ENCODE data around the gene FOXE3. TPM values are rescaled to one million over a fixed set of nuclear protein-coding genes. Genes with fewer than 3 reads are reported as not detected.

Gene FOXE3
- total and polyA plus RNA-seq, 2 of the 4 experiments (the other 2 are of a cell fraction) = 0.12 TPM; not detected in 1

DNA sequence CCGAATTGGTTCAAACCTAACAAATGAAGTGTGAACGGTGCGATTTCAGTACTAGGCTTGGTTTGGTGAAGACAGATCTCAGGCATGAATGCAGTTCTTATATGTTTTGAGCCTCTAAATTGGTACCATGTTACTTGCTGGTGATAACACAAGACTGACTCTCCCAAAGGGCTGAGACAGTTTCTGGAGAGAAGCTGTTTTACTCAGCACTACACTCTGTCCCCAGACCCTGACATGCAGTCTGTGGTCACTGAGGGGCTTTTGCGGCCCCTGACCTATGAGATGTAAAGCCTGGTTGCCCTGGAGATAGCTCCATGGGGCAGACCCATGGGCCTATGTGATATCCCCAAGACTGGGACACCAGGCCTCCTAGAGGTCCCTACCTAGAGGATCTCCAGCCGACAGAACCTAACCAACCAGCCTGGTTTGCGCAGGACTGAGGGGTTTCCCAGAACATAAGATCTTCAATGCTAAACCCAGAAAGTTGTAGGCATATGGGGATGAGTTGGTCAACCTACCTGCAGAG lies 19.4 kb upstream of the FOXE3 start:
- Histone ChIP-seq H2AK5ac (ENCODE audit: low read depth, low read length) (no peak overlapping the region), H4K20me1 (ENCODE audit: insufficient read depth, low read length) (no peaks in the 10 kb centered on the region), H2BK20ac (ENCODE audit: low read depth, low read length) (no peak overlapping the region), H3K4ac (ENCODE audit: low read depth, low read length) (no peak overlapping the region), H3K27me3 (ENCODE audit: control insufficient read depth, insufficient read depth, low read length) (peaks cover 19% of the 10 kb centered on the region), H3K27ac (ENCODE audit: insufficient read depth, low read length) (no peak overlapping the region), H4K91ac (ENCODE audit: insufficient read depth, low read depth, low read length) (no peak overlapping the region), H2BK120ac (ENCODE audit: low read depth, low read length) (no peak overlapping the region), H2BK15ac (ENCODE audit: low read depth, low read length) (no peak overlapping the region), H3K14ac (replicated peaks; ENCODE audit: low read depth, low read length) (no peak overlapping the region), H3K9ac (ENCODE audit: low read depth, low read length) (no peak overlapping the region), H2AK9ac (replicated peaks; ENCODE audit: low read depth, low read length, poor library complexity) (no peak overlapping the region), H3K9me3 (ENCODE audit: control insufficient read depth, insufficient read depth, low read length) (no peaks in the 10 kb centered on the region), H3K9me1 (ENCODE audit: insufficient read depth, low read length) (no peaks in the 10 kb centered on the region), H2BK5ac (ENCODE audit: low read depth, low read length, poor library complexity, severe bottlenecking) (no peak overlapping the region), H3K18ac (ENCODE audit: low read depth, low read length) (no peak overlapping the region), H3K36me3 (ENCODE audit: control insufficient read depth, insufficient read depth, low read length) (no peaks in the 10 kb centered on the region), H3K23ac (ENCODE audit: low read depth, low read length) (no peak overlapping the region), H3K56ac (ENCODE audit: extremely low read depth, insufficient read depth, low read length) (no peak overlapping the region), H3K4me3 (ENCODE audit: insufficient read depth, low read depth, low read length) (no peak overlapping the region), H3K79me1 (ENCODE audit: low read depth in 1 of 2, low read length in 2 of 2) (no peaks in the 10 kb centered on the region), H3K4me1 (ENCODE audit: control insufficient read depth, insufficient read depth, low read length) (no peaks in the 10 kb centered on the region), H4K5ac (ENCODE audit: low read depth, low read length) (no peak overlapping the region), H4K8ac (ENCODE audit: low read depth in 2 of 2, low read length in 2 of 2) (no peak overlapping the region), H3K4me2 (ENCODE audit: low read depth, low read length) (no peak overlapping the region), H2AFZ (replicated peaks; ENCODE audit: low read length, poor library complexity) (no peak overlapping the region)
- intact Hi-C loops (cut with micrococcal nuclease) = no loop called here
- DNase-seq (no peak), ATAC-seq (ENCODE audit: low read depth) (no peak)
- no CpG with 5 or more reads among the region's 6 CpGs for WGBS, 2 experiments (ENCODE audit: extremely low coverage in 2 of 2, insufficient read length in 1 of 2)
- ChIA-PET POLR2A (ENCODE audit: unreplicated experiment) (no interaction called here), CTCF (interaction anchor here (1.0 kb wide), 1 partner anchor 65 kb away, joined by 3 read pairs; no protein-coding TSS in a partner anchor)
- no peak for TF ChIP-seq SMC3 (IDR thresholded peaks at IDR 0.05; ENCODE audit: low read depth, low read length)
- no peak for TF ChIP-seq ELK1 (IDR thresholded peaks at IDR 0.05; ENCODE audit: borderline replicate concordance, low read depth, low read length)
- TF ChIP-seq CEBPB (IDR thresholded peaks at IDR 0.05; ENCODE audit: low read depth, low read length) = no peak
- no peak for TF ChIP-seq BHLHE40 (IDR thresholded peaks at IDR 0.05; ENCODE audit: low read depth, low read length)
- TF ChIP-seq MXI1 (IDR thresholded peaks at IDR 0.05; ENCODE audit: borderline replicate concordance, low read depth, low read length) = no peak
- no peak for TF ChIP-seq RCOR1 (IDR thresholded peaks at IDR 0.05; ENCODE audit: insufficient replicate concordance, low read length)
- no peak for TF ChIP-seq FOS (IDR thresholded peaks at IDR 0.05; ENCODE audit: low read depth, low read length)
- no TSS peak for BruUV-seq (replicated peaks)
- in situ Hi-C loops (cut with MboI; ENCODE audit: low sequenced_read_pairs) = no loop called here
- dilution Hi-C loops (cut with HindIII; ENCODE audit: low sequenced_read_pairs, unreplicated experiment) = no loop called here
